ENCODE data around the gene GCSAM.

The GCSAM gene

DNA sequence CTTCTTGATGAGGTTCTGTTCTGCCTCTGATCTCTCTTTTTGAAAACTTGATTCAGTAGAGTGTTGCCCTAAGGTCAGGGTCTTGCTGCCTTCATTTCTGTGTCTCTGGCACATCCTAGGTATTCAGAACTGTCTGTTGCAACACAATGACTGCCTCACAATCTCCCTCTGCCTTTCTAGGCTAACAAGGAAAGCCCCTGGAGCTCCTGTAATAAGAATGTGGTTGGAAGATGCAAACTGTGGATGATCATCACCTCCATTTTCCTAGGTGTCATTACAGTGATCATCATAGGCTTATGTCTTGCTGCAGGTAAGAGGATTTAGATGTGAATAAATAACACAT lies 39.9 kb downstream of the GCSAM start:
- Histone ChIP-seq H4K8ac (ENCODE audit: low read depth, low read length) (no peak overlapping the region), H2BK15ac (replicated peaks; ENCODE audit: low read depth) (no peak overlapping the region), H3K56ac (ENCODE audit: low read length) (no peak overlapping the region), H3K79me1 (ENCODE audit: low read length) (peaks cover 2% of the 10 kb centered on the region), H4K5ac (ENCODE audit: low read length) (no peak overlapping the region), H3K4me2 (ENCODE audit: low read length) (no peak overlapping the region), H3K4me3 (ENCODE audit: low read length) (no peak overlapping the region), H3K79me2 (ENCODE audit: control insufficient read depth, insufficient read depth, low read length) (peaks cover 4% of the 10 kb centered on the region), H3K23ac (ENCODE audit: low read length) (no peak overlapping the region), H2AK5ac (ENCODE audit: low read length) (no peak overlapping the region), H3K4me1 (ENCODE audit: control insufficient read depth, low read depth, low read length) (peaks cover 8% of the 10 kb centered on the region), H3K18ac (ENCODE audit: low read length) (no peak overlapping the region), H3K36me3 (ENCODE audit: control insufficient read depth, insufficient read depth, low read length) (no peaks in the 10 kb centered on the region), H3K27ac (ENCODE audit: low read depth, low read length) (peak overlapping the region; percentile 6), H2BK5ac (ENCODE audit: low read length) (no peak overlapping the region), H3K9ac (ENCODE audit: low read length) (no peak overlapping the region), H3K27me3 (ENCODE audit: insufficient read depth, low read length, poor library complexity) (no peaks in the 10 kb centered on the region), H2BK120ac (ENCODE audit: low read depth, low read length) (no peak overlapping the region), H3K4ac (ENCODE audit: low read depth, low read length) (no peak overlapping the region)
- peak; percentile 77 for DNase-seq

DNA sequence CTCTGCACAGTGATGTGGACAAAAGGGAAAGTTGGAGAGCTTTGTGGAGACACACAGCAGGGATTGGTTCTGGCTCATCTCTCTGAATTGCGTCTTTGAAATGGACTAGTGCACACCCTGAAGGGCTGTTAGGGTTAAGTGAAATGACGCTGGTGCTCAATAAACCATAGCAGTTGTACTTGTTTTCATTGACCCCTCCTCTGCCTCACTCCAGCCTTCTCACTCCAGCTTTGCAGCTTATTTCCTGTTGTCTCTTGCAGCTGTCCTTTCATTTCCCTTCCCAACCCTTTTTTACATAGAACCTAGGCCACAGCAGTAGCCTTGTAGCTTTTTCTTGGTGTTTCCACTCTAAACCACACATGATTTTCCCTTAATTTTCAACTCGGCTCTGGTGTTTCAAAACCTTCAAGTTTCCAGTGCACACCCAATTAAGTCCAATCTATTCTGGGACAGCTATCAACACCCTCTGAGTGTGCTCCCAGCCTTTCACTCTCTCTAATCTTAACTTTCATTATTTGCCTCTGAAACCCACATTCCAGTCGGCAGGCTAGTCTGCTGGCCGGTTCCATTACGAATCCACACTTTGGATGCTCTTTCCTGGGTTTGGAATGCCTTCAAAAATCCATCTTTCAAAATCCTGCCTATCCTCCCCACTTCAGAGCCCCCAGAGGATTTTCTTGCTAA lies 40.4 kb downstream of the GCSAM start:
- no peak overlapping the region for H3K4me2 ChIP-seq (ENCODE audit: low read length)
- no peak overlapping the region for H3K56ac ChIP-seq (ENCODE audit: low read length)
- H4K8ac ChIP-seq (ENCODE audit: low read depth, low read length) = no peak overlapping the region
- WGBS (ENCODE audit: extremely low coverage, insufficient coverage, low lambda C conversion rate) = no CpG with 5 or more reads among the region's 6 CpGs
- H3K23ac ChIP-seq (ENCODE audit: low read length) = no peak overlapping the region
- peaks cover 6% of the 10 kb centered on the region for H3K79me1 ChIP-seq (ENCODE audit: low read length)
- H2BK15ac ChIP-seq (replicated peaks; ENCODE audit: low read depth) = no peak overlapping the region
- H2BK5ac ChIP-seq (ENCODE audit: low read length) = no peak overlapping the region
- peaks cover 13% of the 10 kb centered on the region for H3K4me1 ChIP-seq (ENCODE audit: control insufficient read depth, low read depth, low read length)
- H2AK5ac ChIP-seq (ENCODE audit: low read length) = no peak overlapping the region
- H3K79me2 ChIP-seq (ENCODE audit: control insufficient read depth, insufficient read depth, low read length) = peaks cover 8% of the 10 kb centered on the region
- H3K36me3 ChIP-seq (ENCODE audit: control insufficient read depth, insufficient read depth, low read length) = no peaks in the 10 kb centered on the region
- H2BK120ac ChIP-seq (ENCODE audit: low read depth, low read length) = no peak overlapping the region
- H3K18ac ChIP-seq (ENCODE audit: low read length) = peak overlapping the region; percentile 64
- no peaks in the 10 kb centered on the region for H3K27me3 ChIP-seq (ENCODE audit: insufficient read depth, low read length, poor library complexity)
- H3K27ac ChIP-seq (ENCODE audit: low read depth, low read length) = peak overlapping the region; percentile 6
- no peak overlapping the region for H4K5ac ChIP-seq (ENCODE audit: low read length)
- H3K9ac ChIP-seq (ENCODE audit: low read length) = no peak overlapping the region
- no peak overlapping the region for H3K4me3 ChIP-seq (ENCODE audit: low read length)
- DNase-seq = peak; percentile 85
- no peak overlapping the region for H3K4ac ChIP-seq (ENCODE audit: low read depth, low read length)

DNA sequence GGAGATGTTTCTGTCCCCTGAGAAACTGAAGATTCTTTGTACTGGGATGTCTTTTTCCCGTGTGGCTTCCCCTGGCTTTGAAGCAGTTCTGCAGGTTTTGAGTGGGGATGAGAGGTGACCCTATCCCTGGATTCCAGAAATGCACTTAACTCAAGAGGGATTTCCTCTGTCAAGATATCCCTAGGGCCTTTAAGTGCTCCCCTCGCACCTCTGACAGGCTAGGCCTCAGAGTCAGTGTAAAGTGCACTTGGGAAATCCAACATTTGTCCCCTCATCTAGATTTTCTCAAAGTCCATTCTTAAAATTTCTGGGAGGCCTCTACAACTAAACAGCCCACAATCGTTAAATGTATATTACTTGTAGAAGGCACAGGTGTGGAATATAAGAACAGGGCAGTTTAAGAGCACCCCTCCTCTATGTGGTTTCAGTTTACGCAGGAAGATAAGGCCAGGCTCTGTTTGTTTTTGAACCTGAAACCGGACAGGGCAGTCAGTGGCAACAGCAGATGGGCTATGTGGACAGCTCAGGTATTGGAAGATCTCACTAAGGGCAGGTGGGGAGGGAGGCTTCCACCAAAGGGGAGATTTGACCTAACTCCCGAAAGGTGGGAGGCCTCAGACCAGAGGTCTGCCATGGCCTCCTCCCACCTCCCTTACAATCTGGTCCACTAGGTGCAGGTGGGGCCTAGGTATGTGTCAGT lies 42.0 kb downstream of the GCSAM start:
- no peak for DNase-seq
- peaks cover 6% of the 10 kb centered on the region for H3K79me1 ChIP-seq (ENCODE audit: low read length)
- no peak overlapping the region for H3K23ac ChIP-seq (ENCODE audit: low read length)
- H3K4me3 ChIP-seq (ENCODE audit: low read length) = no peak overlapping the region
- H2BK15ac ChIP-seq (replicated peaks; ENCODE audit: low read depth) = no peak overlapping the region
- no peak overlapping the region for H2AK5ac ChIP-seq (ENCODE audit: low read length)
- no peak overlapping the region for H3K27ac ChIP-seq (ENCODE audit: low read depth, low read length)
- no peak overlapping the region for H3K4ac ChIP-seq (ENCODE audit: low read depth, low read length)
- no peaks in the 10 kb centered on the region for H3K27me3 ChIP-seq (ENCODE audit: insufficient read depth, low read length, poor library complexity)
- WGBS (ENCODE audit: extremely low coverage, insufficient coverage, low lambda C conversion rate) = no CpG with 5 or more reads among the region's 6 CpGs
- no peak overlapping the region for H4K8ac ChIP-seq (ENCODE audit: low read depth, low read length)
- H3K18ac ChIP-seq (ENCODE audit: low read length) = no peak overlapping the region
- no peak overlapping the region for H2BK5ac ChIP-seq (ENCODE audit: low read length)
- H2BK120ac ChIP-seq (ENCODE audit: low read depth, low read length) = no peak overlapping the region
- H3K36me3 ChIP-seq (ENCODE audit: control insufficient read depth, insufficient read depth, low read length) = no peaks in the 10 kb centered on the region
- H3K56ac ChIP-seq (ENCODE audit: low read length) = no peak overlapping the region
- no peak overlapping the region for H3K4me2 ChIP-seq (ENCODE audit: low read length)
- no peak overlapping the region for H3K9ac ChIP-seq (ENCODE audit: low read length)
- H3K79me2 ChIP-seq (ENCODE audit: control insufficient read depth, insufficient read depth, low read length) = peaks cover 8% of the 10 kb centered on the region
- peaks cover 14% of the 10 kb centered on the region for H3K4me1 ChIP-seq (ENCODE audit: control insufficient read depth, low read depth, low read length)
- no peak overlapping the region for H4K5ac ChIP-seq (ENCODE audit: low read length)

DNA sequence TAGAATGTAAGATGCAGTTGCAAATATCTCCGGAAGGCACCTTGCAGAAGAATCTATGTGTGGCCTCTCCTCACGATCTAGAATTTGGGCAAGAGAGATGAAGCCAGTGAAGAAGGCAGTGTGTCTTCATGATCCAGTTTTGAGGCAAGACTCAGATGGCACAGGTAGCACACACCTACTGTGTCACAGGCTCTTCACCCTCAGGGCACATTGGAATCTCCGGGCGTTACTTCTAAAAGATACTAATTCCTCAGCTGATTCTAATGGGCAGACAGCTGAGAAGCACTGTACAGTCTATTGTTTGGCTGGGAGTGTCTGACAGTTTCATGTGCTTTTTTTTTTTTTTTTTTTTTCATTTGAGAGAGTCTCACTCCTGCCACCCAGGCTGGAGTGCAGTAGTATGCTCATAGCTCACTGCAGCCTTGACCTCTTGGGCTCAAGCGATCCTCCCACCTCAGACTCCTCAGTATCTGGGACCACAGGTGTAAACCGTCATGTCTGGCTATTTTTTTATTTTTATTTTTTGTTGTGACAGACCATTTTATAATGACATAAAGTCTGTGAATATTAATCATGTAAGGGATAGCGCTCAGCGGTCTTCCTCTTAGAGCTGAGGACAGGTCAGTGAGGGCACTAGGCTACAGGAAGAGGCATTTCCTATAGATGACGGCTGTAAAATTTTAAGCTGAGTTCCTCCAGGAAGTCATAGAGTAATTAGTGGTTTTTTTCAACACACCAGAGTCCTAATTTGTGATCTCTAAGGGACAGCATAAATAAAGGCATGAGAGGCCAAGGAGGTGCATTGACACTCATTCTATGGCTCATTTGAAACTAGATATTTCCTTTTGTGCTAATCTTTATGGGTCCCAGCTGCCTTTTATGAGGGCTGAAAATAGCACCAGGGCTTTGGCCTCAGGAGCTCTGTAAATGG lies 42.8 kb downstream of the GCSAM start:
- no peak overlapping the region for H3K27ac ChIP-seq (ENCODE audit: low read depth, low read length)

DNA sequence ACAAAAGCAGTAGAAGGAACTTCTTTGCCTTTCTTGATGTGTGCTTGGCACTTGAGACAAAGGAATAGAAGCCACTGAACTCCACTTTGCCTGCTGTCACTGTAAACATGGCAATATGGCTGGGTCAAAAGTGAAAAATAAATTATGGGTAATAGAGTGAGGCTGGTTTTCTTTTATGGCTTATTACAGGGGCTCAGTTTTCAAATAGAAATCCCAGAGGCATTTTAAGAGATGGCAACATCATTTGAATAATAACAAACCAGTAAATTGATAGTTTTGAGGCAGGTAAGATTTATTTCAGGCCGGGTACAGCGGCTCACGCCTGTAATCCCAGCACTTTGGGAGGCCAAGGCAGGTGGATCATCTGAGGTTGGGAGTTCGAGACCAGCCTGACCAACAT lies 44.1 kb downstream of the GCSAM start:
- DNase-seq = no peak

More for the DNA sequence above, 42.8 kb downstream of the GCSAM start:
- no peak overlapping the region for H4K8ac ChIP-seq (ENCODE audit: low read depth, low read length)
- H2BK15ac ChIP-seq (replicated peaks; ENCODE audit: low read depth) = no peak overlapping the region
- H2BK5ac ChIP-seq (ENCODE audit: low read length) = no peak overlapping the region
- H3K4me1 ChIP-seq (ENCODE audit: control insufficient read depth, low read depth, low read length) = peaks cover 20% of the 10 kb centered on the region
- no peak overlapping the region for H3K18ac ChIP-seq (ENCODE audit: low read length)
- no peaks in the 10 kb centered on the region for H3K27me3 ChIP-seq (ENCODE audit: insufficient read depth, low read length, poor library complexity)
- H2AK5ac ChIP-seq (ENCODE audit: low read length) = no peak overlapping the region
- H3K79me2 ChIP-seq (ENCODE audit: control insufficient read depth, insufficient read depth, low read length) = peaks cover 8% of the 10 kb centered on the region
- H3K56ac ChIP-seq (ENCODE audit: low read length) = no peak overlapping the region
- H3K23ac ChIP-seq (ENCODE audit: low read length) = no peak overlapping the region
- no CpG with 5 or more reads among the region's 9 CpGs for WGBS (ENCODE audit: extremely low coverage, insufficient coverage, low lambda C conversion rate)
- no peak for DNase-seq
- no peaks in the 10 kb centered on the region for H3K36me3 ChIP-seq (ENCODE audit: control insufficient read depth, insufficient read depth, low read length)
- no peak overlapping the region for H4K5ac ChIP-seq (ENCODE audit: low read length)
- H3K4ac ChIP-seq (ENCODE audit: low read depth, low read length) = no peak overlapping the region
- peaks cover 6% of the 10 kb centered on the region for H3K79me1 ChIP-seq (ENCODE audit: low read length)
- no peak overlapping the region for H3K4me3 ChIP-seq (ENCODE audit: low read length)
- no peak overlapping the region for H2BK120ac ChIP-seq (ENCODE audit: low read depth, low read length)
- no peak overlapping the region for H3K4me2 ChIP-seq (ENCODE audit: low read length)
- no peak overlapping the region for H3K9ac ChIP-seq (ENCODE audit: low read length)

More for the DNA sequence above, 44.1 kb downstream of the GCSAM start:
- Histone ChIP-seq H4K5ac (ENCODE audit: low read length) (no peak overlapping the region), H3K4ac (ENCODE audit: low read depth, low read length) (no peak overlapping the region), H2BK5ac (ENCODE audit: low read length) (no peak overlapping the region), H2BK120ac (ENCODE audit: low read depth, low read length) (no peak overlapping the region), H3K79me2 (ENCODE audit: control insufficient read depth, insufficient read depth, low read length) (peaks cover 8% of the 10 kb centered on the region), H4K8ac (ENCODE audit: low read depth, low read length) (no peak overlapping the region), H3K56ac (ENCODE audit: low read length) (no peak overlapping the region), H2AK5ac (ENCODE audit: low read length) (no peak overlapping the region), H3K27me3 (ENCODE audit: insufficient read depth, low read length, poor library complexity) (no peaks in the 10 kb centered on the region), H3K9ac (ENCODE audit: low read length) (no peak overlapping the region), H2BK15ac (replicated peaks; ENCODE audit: low read depth) (no peak overlapping the region), H3K4me1 (ENCODE audit: control insufficient read depth, low read depth, low read length) (peaks cover 24% of the 10 kb centered on the region), H3K27ac (ENCODE audit: low read depth, low read length) (no peak overlapping the region), H3K4me2 (ENCODE audit: low read length) (no peak overlapping the region), H3K36me3 (ENCODE audit: control insufficient read depth, insufficient read depth, low read length) (no peaks in the 10 kb centered on the region), H3K18ac (ENCODE audit: low read length) (no peak overlapping the region), H3K79me1 (ENCODE audit: low read length) (peaks cover 6% of the 10 kb centered on the region), H3K4me3 (ENCODE audit: low read length) (no peak overlapping the region), H3K23ac (ENCODE audit: low read length) (no peak overlapping the region)
- WGBS (ENCODE audit: extremely low coverage, insufficient coverage, low lambda C conversion rate) = no CpG with 5 or more reads among the region's 4 CpGs

Measured in mesendoderm (in vitro differentiated cells).